K562 (cell line): Measurements from ENCODE around the gene PTCH1. TPM values are rescaled to one million over a fixed set of nuclear protein-coding genes. Genes with fewer than 3 reads are reported as not detected.

Experiments
- CREB1 ChIP-seq, 2 experiments: sonication (generic) in 1 of 2; formaldehyde crosslinking in 1 of 2; IDR thresholded peaks; 2 replicates each; pipeline versions ENCODE4 v1.6.1 to v1.8.0; 2012 to 2022; ENCODE audit warnings: inconsistent platforms in 1 of 2, mild to moderate bottlenecking in 1 of 2, missing genetic modification reagents in 1 of 2, moderate library complexity in 1 of 2
- CREB3 ChIP-seq: fragments of 450-650 bp; conservative IDR thresholded peaks from 2 replicates; pipeline ENCODE4 v1.6.1; 2016; ENCODE audit warnings: missing genetic modification characterization, low read depth, mild to moderate bottlenecking, missing compliant biosample characterization, moderate library complexity
- EP400 ChIP-seq: fragments of 450-650 bp; IDR thresholded peaks from 2 replicates; pipeline ENCODE4 v1.6.1; 2017; ENCODE audit warnings: antibody characterized with exemption, mild to moderate bottlenecking, moderate library complexity
- GATAD2A ChIP-seq: fragments of 450-650 bp; IDR thresholded peaks from 2 replicates; pipeline ENCODE4 v1.6.1; 2017
- GTF3C2 ChIP-seq: IDR thresholded peaks from 3 replicates; pipeline ENCODE4 v1.6.1; 2011; ENCODE audit warnings: borderline replicate concordance, mild to moderate bottlenecking, moderate library complexity; ENCODE audit not compliant: insufficient read length; ENCODE audit errors: extremely low read depth
- HNRNPLL ChIP-seq: fragments of 200-400 bp; formaldehyde crosslinking; IDR thresholded peaks from 2 replicates; pipeline ENCODE4 v1.6.1; 2017; ENCODE audit warnings: low read length, low read depth, mild to moderate bottlenecking; ENCODE audit not compliant: poor library complexity, severe bottlenecking
- ILK ChIP-seq: fragments of 450-650 bp; IDR thresholded peaks from 2 replicates; pipeline ENCODE4 v1.6.1; 2016; ENCODE audit warnings: missing genetic modification characterization, low read depth, mild to moderate bottlenecking, missing compliant biosample characterization, moderate library complexity, borderline replicate concordance
- L3MBTL2 ChIP-seq: fragments of 450-650 bp; IDR thresholded peaks from 2 replicates; pipeline ENCODE4 v1.6.1; 2016; ENCODE audit warnings: mild to moderate bottlenecking, moderate library complexity
- MCM7 ChIP-seq, 2 experiments: fragments of 450-650 bp; IDR thresholded peaks; 2 replicates each; pipeline ENCODE4 v1.6.1; 2016 to 2018
- NCOA6 ChIP-seq: fragments of 450-650 bp; IDR thresholded peaks from 2 replicates; pipeline ENCODE4 v1.6.1; 2017; ENCODE audit warnings: mild to moderate bottlenecking
- POLR2A ChIP-seq: fragments of 450-650 bp; conservative IDR thresholded peaks from 2 replicates; pipeline ENCODE4 v1.6.1; 2016
- SMAD3 ChIP-seq: fragments of 450-650 bp; formaldehyde crosslinking; conservative IDR thresholded peaks from 2 replicates; pipeline ENCODE4 v1.4.0; 2020; ENCODE audit warnings: mild to moderate bottlenecking
- SP1 ChIP-seq: sonication (generic); formaldehyde crosslinking; IDR thresholded peaks from 2 replicates; pipeline ENCODE4 v1.8.1; 2022; ENCODE audit warnings: mild to moderate bottlenecking, missing genetic modification reagents
- YY1 ChIP-seq, 3 experiments: IDR thresholded peaks; 2 replicates each; pipeline ENCODE4 v1.6.1; 2011; ENCODE audit warnings: low read length in 2 of 3, mild to moderate bottlenecking in 2 of 3, moderate library complexity in 2 of 3, borderline replicate concordance in 1 of 3, control low read depth in 1 of 3, low read depth in 1 of 3; ENCODE audit not compliant: insufficient read depth in 3 of 3, insufficient replicate concordance in 2 of 3, control insufficient read depth in 1 of 3, insufficient read length in 1 of 3; ENCODE audit errors: extremely low read depth in 1 of 3
- ZBTB5 ChIP-seq: fragments of 450-650 bp; IDR thresholded peaks from 2 replicates; pipeline ENCODE4 v1.6.1; 2017; ENCODE audit warnings: antibody characterized with exemption
- ZMIZ1 ChIP-seq, 2 experiments: fragments of 150-350 bp in 1 of 2; IDR thresholded peaks; 2 replicates each; pipeline ENCODE4 v1.6.1; 2012 to 2016; ENCODE audit warnings: low read depth in 2 of 2, low read length in 2 of 2, mild to moderate bottlenecking in 1 of 2, moderate library complexity in 1 of 2
- ZNF436 ChIP-seq: fragments of 250-450, 450-650 bp; sonication (Bioruptor Pico); formaldehyde crosslinking; IDR thresholded peaks from 2 replicates; pipeline ENCODE4 v1.7.0; 2020; ENCODE audit warnings: mild to moderate bottlenecking
- ZNF445 ChIP-seq: fragments of 250-450 bp; sonication (Bioruptor Pico); IDR thresholded peaks from 2 replicates; pipeline ENCODE4 v1.4.0; 2020; ENCODE audit warnings: low read depth, mild to moderate bottlenecking, moderate library complexity
- polyA plus RNA-seq, 8 experiments: library from polyadenylated mRNA; depleted of rRNA in 4 of 8; stranded (reverse) in 5 of 8; unstranded in 3 of 8; fragments of >200 nt; fragmentation: Nextera tagmentation in 2 of 8; fragmentation: Illumina TruSeq in 1 of 8; extraction: Ambion mirVana in 2 of 8; extraction: Trizol in 1 of 8; gene quantifications; 2 replicates each; pipeline versions ENCODE4 v1.2.1 to v1.2.3, GENCODE V29; 2011 to 2014; ENCODE audit warnings: inconsistent platforms in 1 of 8, missing spikeins in 1 of 8
- total RNA-seq, 7 experiments: library from RNA; depleted of rRNA in 6 of 7; stranded (reverse); fragments of >200 nt in 6 of 7; fragmentation: Illumina TruSeq in 2 of 7; extraction: Trizol in 2 of 7; gene quantifications; 2 replicates each; pipeline versions ENCODE4 v1.2.1 to v1.2.3, GENCODE V29; 2011 to 2021; ENCODE audit warnings: low replicate concordance in 1 of 7

PTCH1 gene
- total and polyA plus RNA-seq, 9 of the 15 experiments (the other 6 are each of a cell fraction or from before 2014, with no cell fraction given): 0.70 to 9.9 (median 3.8) TPM

GRCh38 chr9:95511616-95511931, 5.2 kb downstream of the PTCH1 start (continued):
- TF ChIP-seq EP400 (peak; percentile 71), ZNF445 (CRISPR knock-in tag) (no peak), POLR2A (peak; percentile 45), CREB3 (0 out of 2 replicates have a peak, but pooled peaks have one; percentile 28), YY1 (IDR thresholded peaks at IDR 0.05; ENCODE audit: borderline replicate concordance in 1 of 3, control insufficient read depth in 1 of 3, extremely low read depth in 1 of 3, insufficient read depth in 3 of 3, insufficient read length in 1 of 3, insufficient replicate concordance in 2 of 3, low read depth in 1 of 3, low read length in 2 of 3) (no peak), ZNF436 (CRISPR knock-in tag) (no peak), ZMIZ1 (IDR thresholded peaks at IDR 0.05; ENCODE audit: low read depth in 2 of 2, low read length in 2 of 2) (no peak), NCOA6 (peak; percentile 32; the same call in 1 of the 2 replicates), GTF3C2 (no peak), L3MBTL2 (peak; percentile 49), ILK (tag) (no peak), ZBTB5 (no peak), CREB1 (IDR thresholded peaks at IDR 0.05) (no peak), CREB1 (CRISPR knock-in tag; IDR thresholded peaks at IDR 0.05) (no peak), SMAD3 (CRISPR knock-in tag) (0 out of 2 replicates have a peak, but pooled peaks have one; percentile 35), MCM7 (IDR thresholded peaks at IDR 0.05) (no peak), SP1 (0 out of 2 replicates have a peak, but pooled peaks have one; percentile 30), GATAD2A (no peak), HNRNPLL (peak; percentile 6)
